GM12865 (cell line): ENCODE data around the gene KCND3.

ENCODE experiments used
- DNase-seq: peaks from one replicate; pipeline ENCODE4 v3.0.0; 2010; ENCODE audit warnings: low read depth
- H3K4me3 ChIP-seq: 2 replicates; pipeline ENCODE4 v1.5.1; 2011; ENCODE audit warnings: mild to moderate bottlenecking, low read depth, low read length, control low read depth
- CTCF ChIP-seq: IDR thresholded peaks from 2 replicates; pipeline ENCODE4 v1.5.1; 2011; ENCODE audit warnings: low read length, control low read depth, low read depth, inconsistent platforms; ENCODE audit not compliant: insufficient read depth; ENCODE audit errors: missing control alignments

KCND3 gene

GRCh38 chr1:112002514-112002913, 13.0 kb upstream of the KCND3 start:
- no peak for TF ChIP-seq CTCF
- peak; percentile 6 for DNase-seq
- H3K4me3 ChIP-seq = no peak overlapping the region

- TF ChIP-seq CTCF = no peak
- no peak overlapping the region for H3K4me3 ChIP-seq
- no peak for DNase-seq
Observed at GRCh38 chr1:112001436-112001835, 12.0 kb upstream of the KCND3 start.

DNA sequence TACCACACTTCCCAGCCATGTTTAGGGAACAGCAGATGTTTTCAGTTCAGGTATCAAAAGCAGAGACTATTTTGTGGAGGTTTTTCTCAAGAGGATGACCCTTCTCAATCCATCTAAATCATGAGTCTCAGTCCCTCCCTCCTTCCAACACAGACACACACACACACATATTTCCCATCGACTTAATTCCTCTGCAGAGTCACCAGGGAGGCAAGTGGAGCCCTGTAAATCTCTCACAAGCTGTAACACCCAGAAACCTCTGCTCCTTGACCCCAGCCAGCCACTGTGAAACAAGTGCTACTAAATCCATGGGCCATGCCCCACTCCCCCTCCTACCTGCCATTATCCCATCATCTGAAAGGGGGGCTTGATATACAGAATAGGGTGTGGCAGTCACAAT, 10.6 kb upstream of the KCND3 start:
- no peak for DNase-seq
- no peak overlapping the region for H3K4me3 ChIP-seq
- no peak for TF ChIP-seq CTCF

DNA sequence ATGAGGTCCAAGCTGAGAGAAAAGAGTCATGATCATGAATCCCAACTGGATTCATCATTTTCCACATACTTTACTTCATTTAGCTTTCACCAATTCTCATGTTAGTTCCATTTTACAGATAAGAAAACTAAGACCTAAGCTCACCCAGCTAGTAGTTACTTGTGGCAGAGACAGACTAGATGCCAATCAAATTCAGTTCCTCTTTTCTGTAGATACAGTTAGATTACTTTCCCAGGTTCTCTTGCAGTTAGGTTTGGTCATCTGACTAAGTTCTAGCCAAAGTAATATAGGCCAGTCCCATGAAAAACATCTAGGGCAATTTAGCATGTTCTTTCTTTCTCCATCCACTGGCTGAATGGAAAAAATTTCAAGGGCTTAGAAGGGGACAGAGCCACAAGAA, 8.9 kb upstream of the KCND3 start:
- TF ChIP-seq CTCF = no peak
- no peak overlapping the region for H3K4me3 ChIP-seq
- DNase-seq = no peak

GRCh38 chr1:111992476-111992875, 3.0 kb upstream of the KCND3 start:
- TF ChIP-seq CTCF = no peak
- no peak overlapping the region for H3K4me3 ChIP-seq
- no peak for DNase-seq

- DNase-seq = no peak
- TF ChIP-seq CTCF = no peak
Observed at GRCh38 chr1:111990878-111991718, 1.6 kb upstream of the KCND3 start.

More at GRCh38 chr1:111990878-111991718, 1.6 kb upstream of the KCND3 start:
- H3K4me3 ChIP-seq = no peak overlapping the region
